Stimulated activated CD8-positive, alpha-beta memory T cell treated with anti-CD3 and anti-CD28 coated beads, Interleukin-15, amount 100 ng/mL, for 1 hour (primary cell): ENCODE data around the gene SH3RF3.
"Not testable (repeated sequence)": the region's sequence is repeated elsewhere in the genome, so short reads cannot be mapped to it uniquely, and the experiment has no call there.

Source experiments
- DNase-seq: peaks from one replicate; pipeline ENCODE4 v3.0.0-alpha.2; 2020; ENCODE audit warnings: low read depth

Gene SH3RF3

GRCh38 chr2:109128616-109129355 is at the start of gene SH3RF3:
Gene SH3RF3 (plus strand): TSS chr2:109129205.
- no peak for DNase-seq

GRCh38 chr2:109079590-109079989 is 49.4 kb upstream of the SH3RF3 start:
- no peak for DNase-seq

- no peak for DNase-seq
Observed at GRCh38 chr2:109080109-109080508, 48.9 kb upstream of the SH3RF3 start.

- no peak for DNase-seq
Observed at GRCh38 chr2:109080757-109081156, 48.2 kb upstream of the SH3RF3 start.

GRCh38 chr2:109081374-109081773 is 47.6 kb upstream of the SH3RF3 start:
- no peak for DNase-seq

- DNase-seq, result no peak
Observed at GRCh38 chr2:109083771-109084170, 45.2 kb upstream of the SH3RF3 start.

GRCh38 chr2:109084341-109084740 is 44.7 kb upstream of the SH3RF3 start:
- no peak for DNase-seq

GRCh38 chr2:109085912-109086742 is 42.9 kb upstream of the SH3RF3 start:
- DNase-seq, result no peak

- DNase-seq, result no peak
Observed at GRCh38 chr2:109086743-109087020, 42.3 kb upstream of the SH3RF3 start.

GRCh38 chr2:109087055-109087663 is 41.8 kb upstream of the SH3RF3 start:
- no peak for DNase-seq

GRCh38 chr2:109089602-109090300 is 39.3 kb upstream of the SH3RF3 start:
- DNase-seq, result no peak

- DNase-seq, result no peak
Observed at GRCh38 chr2:109091526-109091925, 37.5 kb upstream of the SH3RF3 start.

GRCh38 chr2:109094144-109094543 is 34.9 kb upstream of the SH3RF3 start:
- no peak for DNase-seq

GRCh38 chr2:109098251-109098920 is 30.6 kb upstream of the SH3RF3 start:
- no peak for DNase-seq

- DNase-seq, result no peak
Observed at GRCh38 chr2:109098921-109099273, 30.1 kb upstream of the SH3RF3 start.

GRCh38 chr2:109102588-109103233 is 26.3 kb upstream of the SH3RF3 start:
- no peak for DNase-seq

- no peak for DNase-seq
Observed at GRCh38 chr2:109105113-109105512, 23.9 kb upstream of the SH3RF3 start.

- no peak for DNase-seq
Observed at GRCh38 chr2:109108740-109109139, 20.3 kb upstream of the SH3RF3 start.

- DNase-seq, result no peak
Observed at GRCh38 chr2:109109342-109109741, 19.7 kb upstream of the SH3RF3 start.

- no peak for DNase-seq
Observed at GRCh38 chr2:109110170-109110569, 18.8 kb upstream of the SH3RF3 start.

- not testable (repeated sequence) for DNase-seq
Observed at GRCh38 chr2:109117181-109117580, 11.8 kb upstream of the SH3RF3 start.

- no peak for DNase-seq
Observed at GRCh38 chr2:109117780-109118179, 11.2 kb upstream of the SH3RF3 start.
